PC-3 (cell line): ENCODE results near the gene IL1RAPL1. TPM values are rescaled to one million over a fixed set of nuclear protein-coding genes. Genes with fewer than 3 reads are reported as not detected.

Experiments
- ATAC-seq: fragments of 200-7000 bp; cut with Tn5 transposase; 2 replicates; pipeline ENCODE4 v1.9.1; 2020; ENCODE audit warnings: mild to moderate bottlenecking, moderate library complexity
- BruUV-seq: library from RNA; stranded (reverse); fragments of 400-500 nt; replicated peaks from 2 replicates; lab custom pipeline; 2021; lab: Mats Ljungman, UMichigan
- CTCF ChIA-PET: fragments of 300-600 bp; sonication (Branson Sonifier 250); formaldehyde crosslinking; loops from one replicate; lab custom pipeline; 2022; ENCODE audit warnings: antibody characterized with exemption; lab: Charles Lee
- POLR2A ChIA-PET: fragments of 300-600 bp; sonication (Branson Sonifier 250); formaldehyde crosslinking; loops from one replicate; lab custom pipeline; 2022; ENCODE audit warnings: antibody characterized with exemption; ENCODE audit not compliant: unreplicated experiment; lab: Charles Lee
- DNase-seq: peaks from one replicate; pipeline ENCODE4 v3.0.0-alpha.2; 2015
- H2AFZ ChIP-seq: fragments of 300-600 bp; sonication (generic); 2 replicates; pipeline ENCODE4 v1.6.0; 2016; ENCODE audit warnings: antibody characterized with exemption, low read length
- H3F3A ChIP-seq: fragments of 300-600 bp; sonication (generic); one replicate; pipeline ENCODE4 v1.6.0; 2017; ENCODE audit warnings: antibody characterized with exemption, low read length, control low read depth, mild to moderate bottlenecking; ENCODE audit not compliant: unreplicated experiment
- H3K27ac ChIP-seq: fragments of 300-600 bp; sonication (generic); 2 replicates; pipeline ENCODE4 v1.5.1; 2016; ENCODE audit warnings: mild to moderate bottlenecking, low read length
- H3K27me3 ChIP-seq: fragments of 300-600 bp; sonication (generic); 2 replicates; pipeline ENCODE4 v1.6.1; 2016; ENCODE audit warnings: low read length, mixed read lengths
- H3K36me3 ChIP-seq: fragments of 300-600 bp; sonication (generic); 2 replicates; pipeline ENCODE4 v1.6.1; 2016; ENCODE audit warnings: low read depth, mixed run types, low read length, mixed read lengths
- H3K4me1 ChIP-seq: fragments of 300-600 bp; sonication (generic); 2 replicates; pipeline ENCODE4 v1.5.1; 2016; ENCODE audit warnings: low read length; ENCODE audit not compliant: insufficient read depth
- H3K4me2 ChIP-seq: fragments of 300-600 bp; sonication (generic); 2 replicates; pipeline ENCODE4 v1.6.0; 2016; ENCODE audit warnings: low read length
- H3K4me3 ChIP-seq: fragments of 300-600 bp; sonication (generic); 2 replicates; pipeline ENCODE4 v1.5.1; 2016; ENCODE audit warnings: mild to moderate bottlenecking, low read length, mixed read lengths
- H3K79me2 ChIP-seq: fragments of 300-600 bp; sonication (generic); 2 replicates; pipeline ENCODE4 v1.6.1; 2017; ENCODE audit warnings: low read length, mixed read lengths
- H3K9ac ChIP-seq: fragments of 300-600 bp; sonication (generic); 2 replicates; pipeline ENCODE4 v1.6.0; 2016; ENCODE audit warnings: mild to moderate bottlenecking, low read length
- H3K9me2 ChIP-seq: fragments of 300-600 bp; sonication (generic); replicated peaks from 2 replicates; pipeline ENCODE4 v1.6.1; 2016; ENCODE audit warnings: mixed run types, low read length, mixed read lengths
- H3K9me3 ChIP-seq: fragments of 300-600 bp; sonication (generic); 2 replicates; pipeline ENCODE4 v1.6.1; 2016; ENCODE audit warnings: low read length, mixed read lengths
- H4K20me1 ChIP-seq: fragments of 300-600 bp; sonication (generic); 2 replicates; pipeline ENCODE4 v1.6.1; 2016; ENCODE audit warnings: low read length, mixed read lengths
- CTCF ChIP-seq: fragments of 300-600 bp; sonication (generic); conservative IDR thresholded peaks from 2 replicates; pipeline ENCODE4 v1.5.1; 2017; ENCODE audit warnings: antibody characterized with exemption, low read depth, mild to moderate bottlenecking, low read length
- EZH2 ChIP-seq: fragments of 300-600 bp; sonication (generic); IDR thresholded peaks from one replicate; pipeline ENCODE4 v1.6.1; 2017; ENCODE audit warnings: antibody characterized with exemption, mild to moderate bottlenecking, low read length; ENCODE audit not compliant: unreplicated experiment
- EZH2phosphoT487 ChIP-seq: fragments of 300-600 bp; sonication (generic); IDR thresholded peaks from 2 replicates; pipeline ENCODE4 v1.6.1; 2018; ENCODE audit warnings: mild to moderate bottlenecking, antibody characterized with exemption, low read length, borderline replicate concordance
- intact Hi-C: fragments of 100-400 bp; cut with micrococcal nuclease; formaldehyde crosslinking; loops from 2 replicates; pipeline ENCODE4 v1.9.0; 2023
- total RNA-seq: library from RNA; depleted of rRNA; stranded (reverse); fragments of >200 nt; gene quantifications from 2 replicates; pipeline ENCODE4 v1.2.3, GENCODE V29; 2014

The IL1RAPL1 gene
- total RNA-seq, 1 experiment from 2014 or later: 0.44 TPM

- H2AFZ ChIP-seq: no peak overlapping the region
- no peaks in the 10 kb centered on the region for H3K36me3 ChIP-seq
- DNase-seq (no peak), ATAC-seq (no peak)
- H4K20me1 ChIP-seq: no peaks in the 10 kb centered on the region
- H3K27ac ChIP-seq: no peak overlapping the region
- H3K9me2 ChIP-seq: no peaks in the 10 kb centered on the region
- no peaks in the 10 kb centered on the region for H3K9me3 ChIP-seq
- ChIA-PET POLR2A (no interaction called here), CTCF (no interaction called here)
- H3K79me2 ChIP-seq: no peaks in the 10 kb centered on the region
- no peak overlapping the region for H3K9ac ChIP-seq
- no TSS peak for BruUV-seq
- no peak overlapping the region for H3K4me3 ChIP-seq
- TF ChIP-seq EZH2 (no peak), CTCF (no peak), EZH2phosphoT487 (no peak)
- no peaks in the 10 kb centered on the region for H3K4me1 ChIP-seq
- H3K27me3 ChIP-seq: no peaks in the 10 kb centered on the region
- H3K4me2 ChIP-seq: no peak overlapping the region
- intact Hi-C loops: no loop called here
- no peaks in the 10 kb centered on the region for H3F3A ChIP-seq
These were observed 1159.1 kb downstream of the IL1RAPL1 start for GRCh38 chrX:29746326-29746725.

- Histone ChIP-seq H3K4me3 (no peak overlapping the region), H4K20me1 (no peaks in the 10 kb centered on the region), H3K9me2 (no peaks in the 10 kb centered on the region), H3K9me3 (no peaks in the 10 kb centered on the region), H3K27me3 (no peaks in the 10 kb centered on the region), H3K4me2 (no peak overlapping the region), H3F3A (no peaks in the 10 kb centered on the region), H3K79me2 (no peaks in the 10 kb centered on the region), H3K36me3 (no peaks in the 10 kb centered on the region), H2AFZ (no peak overlapping the region), H3K9ac (no peak overlapping the region), H3K4me1 (no peaks in the 10 kb centered on the region), H3K27ac (no peak overlapping the region)
- DNase-seq (no peak), ATAC-seq (no peak)
- ChIA-PET POLR2A (no interaction called here), CTCF (no interaction called here)
- no TSS peak for BruUV-seq
- no peak for TF ChIP-seq CTCF
- no peak for TF ChIP-seq EZH2
- intact Hi-C loops: no loop called here
These were observed 1174.8 kb downstream of the IL1RAPL1 start for GRCh38 chrX:29762006-29762405.

- no peaks in the 10 kb centered on the region for H3K4me1 ChIP-seq
- POLR2A ChIA-PET: no interaction called here
- H3K4me2 ChIP-seq: no peak overlapping the region
- H3K9me2 ChIP-seq: no peaks in the 10 kb centered on the region
- DNase-seq (no peak), ATAC-seq (no peak)
- no peak overlapping the region for H3K27ac ChIP-seq
- no peaks in the 10 kb centered on the region for H3K27me3 ChIP-seq
- no peak for TF ChIP-seq EZH2
- no peak for TF ChIP-seq CTCF
- TF ChIP-seq EZH2phosphoT487: no peak
- no peaks in the 10 kb centered on the region for H3K79me2 ChIP-seq
- H3K4me3 ChIP-seq: no peak overlapping the region
- CTCF ChIA-PET: no interaction called here
- no TSS peak for BruUV-seq
- no peaks in the 10 kb centered on the region for H4K20me1 ChIP-seq
- H2AFZ ChIP-seq: no peak overlapping the region
- H3F3A ChIP-seq: no peaks in the 10 kb centered on the region
- H3K9me3 ChIP-seq: no peaks in the 10 kb centered on the region
- H3K36me3 ChIP-seq: no peaks in the 10 kb centered on the region
- intact Hi-C loops: no loop called here
- no peak overlapping the region for H3K9ac ChIP-seq
These were observed 1188.6 kb downstream of the IL1RAPL1 start for GRCh38 chrX:29775890-29776289.
